ENCODE data around the gene ZBTB7C.
A peak's percentile ranks its signal among the peaks of the same experiment; 100 is the strongest.

The ZBTB7C gene

DNA sequence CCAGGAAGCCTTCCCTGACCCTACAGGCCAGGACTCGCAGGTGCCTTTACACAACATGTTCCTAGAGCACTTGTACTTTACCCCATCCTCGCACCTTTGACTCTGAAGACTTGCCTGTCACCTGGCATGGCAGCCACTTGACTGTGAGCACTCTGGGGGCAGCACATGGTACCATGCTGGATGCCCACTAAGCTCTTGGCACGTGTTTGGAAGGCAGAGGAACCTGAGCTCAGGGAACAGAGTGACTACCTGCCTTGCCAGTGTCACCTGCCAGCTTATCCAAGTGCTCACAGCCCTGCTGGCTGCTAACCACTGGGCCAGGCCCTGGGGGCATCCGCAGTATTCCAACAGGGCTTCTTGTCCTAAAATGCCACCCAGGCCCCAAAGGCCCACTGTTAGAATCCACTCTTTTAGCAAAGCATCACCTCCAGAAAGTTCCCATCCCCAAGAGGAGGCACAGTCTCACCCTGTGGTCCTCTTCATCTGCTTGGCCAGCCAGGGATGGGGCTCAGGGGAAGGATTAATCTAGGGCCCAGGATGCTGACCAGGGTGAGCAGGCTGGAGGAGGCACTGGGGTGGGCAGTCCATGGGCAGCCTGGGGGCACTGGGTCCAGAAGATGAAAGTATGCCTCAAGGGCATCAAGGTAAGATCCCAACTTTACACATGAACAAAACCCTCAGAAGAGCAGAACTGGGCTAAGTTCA, 57.0 kb downstream of the ZBTB7C start:
- in situ Hi-C loops (cut with HindIII; ENCODE audit: low sequenced_read_pairs), result no loop called here

DNA sequence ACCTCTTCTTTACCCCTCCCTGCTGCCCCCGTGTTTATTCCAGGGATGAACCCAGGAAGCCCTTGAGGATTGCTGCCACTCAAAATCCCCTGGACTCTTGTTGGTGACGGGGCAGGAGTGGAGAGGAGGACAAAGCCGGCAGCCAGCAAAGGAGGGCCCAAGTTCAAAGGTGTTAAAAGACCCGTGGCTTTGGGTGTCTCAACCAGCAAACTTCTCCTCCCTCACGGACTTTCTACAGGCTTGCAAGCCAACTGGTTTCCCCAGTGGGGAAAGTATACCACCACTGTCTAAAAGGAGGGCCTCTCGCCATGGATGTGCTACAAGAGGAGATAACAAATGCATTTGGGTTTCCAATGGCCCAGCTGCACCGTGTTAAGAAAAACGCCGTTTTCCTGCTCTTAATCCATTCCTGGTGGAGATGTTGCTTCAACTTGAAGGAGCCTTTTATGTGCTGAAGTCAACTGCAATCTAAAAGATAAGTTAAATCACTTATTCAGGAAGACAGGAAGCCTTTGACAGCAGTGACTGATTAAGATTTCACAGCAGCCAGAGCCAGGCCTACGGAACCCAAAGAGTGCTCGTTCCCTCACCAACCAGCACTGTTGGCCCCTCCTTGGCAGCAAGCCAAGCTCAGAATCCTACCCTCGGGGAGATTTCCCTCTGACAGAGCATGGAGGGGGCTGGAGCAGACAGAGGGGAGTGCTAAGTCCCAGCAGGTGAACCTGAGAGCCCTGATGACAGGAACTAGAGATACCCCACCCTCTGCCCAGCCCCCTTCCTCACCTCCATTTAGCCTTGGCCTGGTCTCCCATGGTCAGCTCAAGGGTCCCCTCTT, 57.8 kb downstream of the ZBTB7C start:
- DNase-seq (ENCODE audit: low read depth), result no peak
- in situ Hi-C loops (cut with HindIII; ENCODE audit: low sequenced_read_pairs), result no loop called here

More for the DNA sequence above, 57.0 kb downstream of the ZBTB7C start:
- DNase-seq (ENCODE audit: low read depth), result no peak
- TF ChIP-seq, protein P1, sequence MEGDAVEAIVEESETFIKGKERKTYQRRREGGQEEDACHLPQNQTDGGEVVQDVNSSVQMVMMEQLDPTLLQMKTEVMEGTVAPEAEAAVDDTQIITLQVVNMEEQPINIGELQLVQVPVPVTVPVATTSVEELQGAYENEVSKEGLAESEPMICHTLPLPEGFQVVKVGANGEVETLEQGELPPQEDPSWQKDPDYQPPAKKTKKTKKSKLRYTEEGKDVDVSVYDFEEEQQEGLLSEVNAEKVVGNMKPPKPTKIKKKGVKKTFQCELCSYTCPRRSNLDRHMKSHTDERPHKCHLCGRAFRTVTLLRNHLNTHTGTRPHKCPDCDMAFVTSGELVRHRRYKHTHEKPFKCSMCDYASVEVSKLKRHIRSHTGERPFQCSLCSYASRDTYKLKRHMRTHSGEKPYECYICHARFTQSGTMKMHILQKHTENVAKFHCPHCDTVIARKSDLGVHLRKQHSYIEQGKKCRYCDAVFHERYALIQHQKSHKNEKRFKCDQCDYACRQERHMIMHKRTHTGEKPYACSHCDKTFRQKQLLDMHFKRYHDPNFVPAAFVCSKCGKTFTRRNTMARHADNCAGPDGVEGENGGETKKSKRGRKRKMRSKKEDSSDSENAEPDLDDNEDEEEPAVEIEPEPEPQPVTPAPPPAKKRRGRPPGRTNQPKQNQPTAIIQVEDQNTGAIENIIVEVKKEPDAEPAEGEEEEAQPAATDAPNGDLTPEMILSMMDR (IDR thresholded peaks at IDR 0.05; ENCODE audit: low read depth, low read length, missing control alignments), result no peak
- H3K4me3 ChIP-seq (ENCODE audit: low read depth, low read length), result no peak overlapping the region

DNA sequence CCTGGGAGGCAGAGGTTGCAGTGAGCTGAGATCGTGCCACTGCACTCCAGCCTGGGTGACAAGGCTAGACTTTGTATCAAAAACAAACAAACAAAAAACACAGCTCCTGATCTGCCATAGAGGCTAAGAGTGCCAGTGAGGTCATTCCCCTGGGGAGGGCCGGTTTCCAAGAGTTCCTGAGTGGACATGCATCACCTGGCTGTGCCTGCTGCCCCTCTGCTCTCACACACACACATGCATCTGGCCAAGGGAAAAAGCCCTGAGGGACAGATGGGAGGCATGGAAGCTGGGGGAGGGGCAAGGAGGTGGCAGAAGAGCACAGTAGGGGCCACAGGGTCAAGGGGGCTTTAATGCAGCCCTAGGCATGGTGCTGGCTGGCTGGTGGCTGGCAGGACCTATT, 60.4 kb downstream of the ZBTB7C start:
- no peak for DNase-seq (ENCODE audit: low read depth)
- in situ Hi-C loops (cut with HindIII; ENCODE audit: low sequenced_read_pairs), result no loop called here

More for the DNA sequence above, 57.8 kb downstream of the ZBTB7C start:
- H3K4me3 ChIP-seq (ENCODE audit: low read depth, low read length), result no peak overlapping the region
- TF ChIP-seq, protein P1 (IDR thresholded peaks at IDR 0.05; ENCODE audit: low read depth, low read length, missing control alignments), result no peak

DNA sequence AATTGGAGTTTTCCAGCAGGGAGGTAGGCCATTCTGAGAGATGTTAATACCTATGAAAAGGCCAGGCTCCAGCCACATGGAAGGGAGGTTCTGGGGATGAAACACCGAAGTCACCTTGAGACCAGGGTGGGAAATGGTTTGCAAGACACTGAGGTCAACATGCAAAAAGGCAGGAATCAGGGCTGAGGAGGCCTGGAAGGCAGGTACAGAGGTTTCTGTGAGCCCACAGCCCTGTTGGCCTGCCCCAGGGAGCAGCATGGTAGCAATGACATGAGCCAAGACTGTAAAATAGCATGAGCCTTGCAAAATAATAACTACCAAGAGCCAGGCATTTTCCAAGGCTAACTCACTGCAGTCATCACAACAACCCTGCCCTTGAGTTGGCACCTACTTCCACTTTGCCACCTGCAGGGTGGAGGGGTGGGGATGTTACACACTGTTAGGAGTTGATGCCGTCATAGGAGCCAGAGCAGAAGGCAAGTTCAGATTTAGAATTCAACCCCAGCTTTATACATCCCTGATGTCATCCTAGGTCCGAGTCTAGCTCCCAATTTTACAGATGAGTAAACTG, 61.3 kb downstream of the ZBTB7C start:
- DNase-seq (ENCODE audit: low read depth), result no peak
- in situ Hi-C loops (cut with HindIII; ENCODE audit: low sequenced_read_pairs), result no loop called here
- no peak overlapping the region for H3K4me3 ChIP-seq (ENCODE audit: low read depth, low read length)

More for the DNA sequence above, 60.4 kb downstream of the ZBTB7C start:
- TF ChIP-seq, protein P1 (IDR thresholded peaks at IDR 0.05; ENCODE audit: low read depth, low read length, missing control alignments), result no peak
- H3K4me3 ChIP-seq (ENCODE audit: low read depth, low read length), result no peak overlapping the region

DNA sequence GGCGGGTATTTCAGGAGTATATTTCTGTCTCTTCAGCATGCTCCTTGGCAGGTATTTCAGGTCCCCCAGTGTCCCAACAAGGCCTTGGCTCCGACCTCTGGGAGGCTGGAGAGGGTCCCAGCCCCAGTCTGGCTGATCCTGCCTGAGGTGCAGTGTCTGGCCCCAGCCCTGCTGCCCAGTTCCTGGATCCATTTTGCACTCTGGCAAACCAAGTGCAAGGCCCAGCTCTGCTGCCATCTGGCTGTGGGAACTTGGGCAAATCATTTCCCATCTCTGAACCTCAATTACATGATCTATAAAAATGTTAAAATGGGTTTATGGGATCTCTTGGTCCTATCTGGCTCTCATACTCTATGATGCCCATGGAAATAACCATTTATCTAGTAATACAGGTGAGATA, 63.6 kb downstream of the ZBTB7C start:
- in situ Hi-C loops (cut with HindIII; ENCODE audit: low sequenced_read_pairs), result no loop called here
- H3K4me3 ChIP-seq (ENCODE audit: low read depth, low read length), result no peak overlapping the region
- TF ChIP-seq, protein P1 (IDR thresholded peaks at IDR 0.05; ENCODE audit: low read depth, low read length, missing control alignments), result peak; percentile 43
- no peak for DNase-seq (ENCODE audit: low read depth)

More for the DNA sequence above, 61.3 kb downstream of the ZBTB7C start:
- TF ChIP-seq, protein P1 (IDR thresholded peaks at IDR 0.05; ENCODE audit: low read depth, low read length, missing control alignments), result no peak

DNA sequence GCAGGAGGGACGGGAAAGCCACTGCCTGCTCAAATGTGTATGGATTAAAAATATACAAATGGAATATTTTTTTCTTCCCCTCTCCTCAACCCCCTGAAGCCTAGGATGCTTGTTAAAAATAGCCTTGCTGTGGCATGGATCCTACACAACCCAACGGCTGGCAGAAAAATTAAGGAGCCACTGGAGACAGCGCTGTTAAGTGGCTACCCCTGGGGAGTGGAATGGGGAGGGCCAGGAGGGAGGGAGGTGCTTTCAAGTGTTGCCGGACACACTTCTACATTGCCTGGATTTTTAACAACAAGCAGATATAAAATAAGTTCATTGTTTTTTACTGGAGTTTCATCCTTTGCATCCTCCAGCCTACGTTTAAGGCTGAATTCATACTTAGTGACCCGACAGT, 66.6 kb downstream of the ZBTB7C start:
- TF ChIP-seq, protein P1 (IDR thresholded peaks at IDR 0.05; ENCODE audit: low read depth, low read length, missing control alignments), result no peak
- no peak for DNase-seq (ENCODE audit: low read depth)
- no peak overlapping the region for H3K4me3 ChIP-seq (ENCODE audit: low read depth, low read length)
- in situ Hi-C loops (cut with HindIII; ENCODE audit: low sequenced_read_pairs), result no loop called here
